Transverse colon (tissue), 4 donors: ENCODE results near the gene RAD23B. TPM values are rescaled to one million over a fixed set of nuclear protein-coding genes. Genes with fewer than 3 reads are reported as not detected.

Experiments used
- DNase-seq: peaks from one replicate; pipeline ENCODE4 v3.0.0-alpha.2; 2019
- H3K27ac ChIP-seq, 4 donors: fragments of 200-600 bp; sonication (generic); 2 replicates each; pipeline ENCODE4 v1.5.1; 2016 to 2018; ENCODE audit warnings: inconsistent platforms in 4 of 4
- H3K27me3 ChIP-seq: fragments of 200-600 bp; sonication (generic); 2 replicates; pipeline ENCODE4 v1.5.1; 2017; ENCODE audit warnings: inconsistent platforms
- H3K36me3 ChIP-seq, 4 donors: fragments of 200-600 bp; sonication (generic); 2 replicates each; pipeline ENCODE4 v1.5.1; 2017 to 2019; ENCODE audit warnings: inconsistent platforms in 4 of 4
- H3K4me1 ChIP-seq, 4 donors: fragments of 200-600 bp; sonication (generic); 2 replicates each; pipeline ENCODE4 v1.5.1; 2017 to 2020; ENCODE audit warnings: inconsistent platforms in 4 of 4
- H3K4me3 ChIP-seq, 4 donors: fragments of 200-600 bp; sonication (generic); 1 replicate in 1 of 4; 2 replicates in 3 of 4; pipeline versions ENCODE4 v1.5.1 to v1.6.1; 2017 to 2019; ENCODE audit warnings: inconsistent platforms in 4 of 4
- H3K9me3 ChIP-seq, 2 donors: fragments of 200-600 bp; sonication (generic); 2 replicates each; pipeline ENCODE4 v1.5.1; 2017 to 2019; ENCODE audit warnings: inconsistent platforms in 2 of 2
- EP300 ChIP-seq: sonication (generic); formaldehyde crosslinking; IDR thresholded peaks from one replicate; pipeline ENCODE4 v1.6.1; 2017; ENCODE audit warnings: antibody characterized with exemption, low read depth
- POLR2A ChIP-seq: fragments of 450-650 bp; IDR thresholded peaks from one replicate; pipeline ENCODE4 v1.6.1; 2016; ENCODE audit warnings: antibody characterized with exemption, mild to moderate bottlenecking, moderate library complexity
- POLR2AphosphoS5 ChIP-seq, 3 donors: sonication (generic); formaldehyde crosslinking; IDR thresholded peaks; one replicate each; pipeline ENCODE4 v1.6.1; 2016; ENCODE audit warnings: antibody characterized with exemption in 3 of 3
- WGBS, 2 donors: methylation state at CpG; one replicate each; pipeline ENCODE4 v1.1.5; 2018; ENCODE audit warnings: low coverage in 1 of 2; 5-methylcytosine and 5-hydroxymethylcytosine counted together
- in situ Hi-C, 4 donors: fragments of 200-750 bp; cut with MboI; loops; one replicate each; pipeline versions ENCODE4 v1.15.0 to v1.15.1; 2017; ENCODE audit warnings: low sequenced_read_pairs in 3 of 4, low pct_ligation_motif_present in 1 of 4, low pct_unique_long_range_greater_than_20kb in 1 of 4
- intact Hi-C: fragments of 100-400 bp; cut with DNase I; formaldehyde crosslinking; loops from one replicate; pipeline ENCODE4 v1.15.1; 2023; ENCODE audit warnings: low total_unique reads
- total RNA-seq, 4 donors: library from RNA; depleted of rRNA; stranded (reverse); fragments of >200 nt; gene quantifications; one replicate each; pipeline ENCODE4 v1.1.0, GENCODE V29; 2016
- TF ChIP-seq, protein P1 (sequence below), 5 experiments: fragments of 200-600 bp in 3 of 5; fragments of 450-650 bp in 2 of 5; sonication (generic) in 3 of 5; IDR thresholded peaks; 1 replicate in 2 of 5; 2 replicates in 3 of 5; pipeline ENCODE4 v1.5.1; 2016 to 2017; ENCODE audit warnings: antibody characterized with exemption in 5 of 5, inconsistent platforms in 3 of 5, mild to moderate bottlenecking in 2 of 5, moderate library complexity in 1 of 5

RAD23B gene
- total RNA-seq, 4 donors from 2014 or later, result 41.8 to 75.2 (median 54.9) TPM

DNA sequence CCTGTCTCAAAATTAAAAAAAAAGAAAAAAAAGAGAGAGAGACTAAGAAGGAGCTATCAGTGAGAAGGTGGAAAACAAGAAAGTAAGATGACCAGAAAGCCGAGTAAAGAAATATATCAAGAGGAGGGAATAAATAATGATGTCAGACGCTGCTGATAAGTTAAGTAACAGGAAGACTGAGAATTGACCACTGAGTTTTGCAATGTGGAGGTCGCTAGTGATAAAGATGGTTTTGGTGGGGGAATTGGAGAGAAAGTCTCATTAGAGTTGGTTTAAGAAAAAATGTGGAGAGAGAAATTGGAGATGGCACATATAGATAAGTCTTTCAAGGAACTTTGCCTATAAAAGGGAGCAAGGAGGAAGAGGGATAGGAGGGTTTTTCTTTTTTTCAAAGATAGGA, 91.9 kb downstream of the RAD23B start:
- H3K9me3 ChIP-seq, result no peaks in the 10 kb centered on the region
- in situ Hi-C loops, result no loop called here
- no peak overlapping the region for H3K27ac ChIP-seq
- intact Hi-C loops, result no loop called here
- TF ChIP-seq, protein P1, sequence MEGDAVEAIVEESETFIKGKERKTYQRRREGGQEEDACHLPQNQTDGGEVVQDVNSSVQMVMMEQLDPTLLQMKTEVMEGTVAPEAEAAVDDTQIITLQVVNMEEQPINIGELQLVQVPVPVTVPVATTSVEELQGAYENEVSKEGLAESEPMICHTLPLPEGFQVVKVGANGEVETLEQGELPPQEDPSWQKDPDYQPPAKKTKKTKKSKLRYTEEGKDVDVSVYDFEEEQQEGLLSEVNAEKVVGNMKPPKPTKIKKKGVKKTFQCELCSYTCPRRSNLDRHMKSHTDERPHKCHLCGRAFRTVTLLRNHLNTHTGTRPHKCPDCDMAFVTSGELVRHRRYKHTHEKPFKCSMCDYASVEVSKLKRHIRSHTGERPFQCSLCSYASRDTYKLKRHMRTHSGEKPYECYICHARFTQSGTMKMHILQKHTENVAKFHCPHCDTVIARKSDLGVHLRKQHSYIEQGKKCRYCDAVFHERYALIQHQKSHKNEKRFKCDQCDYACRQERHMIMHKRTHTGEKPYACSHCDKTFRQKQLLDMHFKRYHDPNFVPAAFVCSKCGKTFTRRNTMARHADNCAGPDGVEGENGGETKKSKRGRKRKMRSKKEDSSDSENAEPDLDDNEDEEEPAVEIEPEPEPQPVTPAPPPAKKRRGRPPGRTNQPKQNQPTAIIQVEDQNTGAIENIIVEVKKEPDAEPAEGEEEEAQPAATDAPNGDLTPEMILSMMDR (IDR thresholded peaks at IDR 0.05), result no peak
- TF ChIP-seq EP300, result no peak
- TF ChIP-seq POLR2AphosphoS5 (IDR thresholded peaks at IDR 0.05), result no peak
- no peak for TF ChIP-seq POLR2A
- 68 to 81% methylated on average over 3 of the region's 3 CpGs for WGBS, 2 donors
- no peaks in the 10 kb centered on the region for H3K36me3 ChIP-seq
- no peaks in the 10 kb centered on the region for H3K4me1 ChIP-seq
- DNase-seq, result no peak
- H3K4me3 ChIP-seq, result no peak overlapping the region
- no peaks in the 10 kb centered on the region for H3K27me3 ChIP-seq

DNA sequence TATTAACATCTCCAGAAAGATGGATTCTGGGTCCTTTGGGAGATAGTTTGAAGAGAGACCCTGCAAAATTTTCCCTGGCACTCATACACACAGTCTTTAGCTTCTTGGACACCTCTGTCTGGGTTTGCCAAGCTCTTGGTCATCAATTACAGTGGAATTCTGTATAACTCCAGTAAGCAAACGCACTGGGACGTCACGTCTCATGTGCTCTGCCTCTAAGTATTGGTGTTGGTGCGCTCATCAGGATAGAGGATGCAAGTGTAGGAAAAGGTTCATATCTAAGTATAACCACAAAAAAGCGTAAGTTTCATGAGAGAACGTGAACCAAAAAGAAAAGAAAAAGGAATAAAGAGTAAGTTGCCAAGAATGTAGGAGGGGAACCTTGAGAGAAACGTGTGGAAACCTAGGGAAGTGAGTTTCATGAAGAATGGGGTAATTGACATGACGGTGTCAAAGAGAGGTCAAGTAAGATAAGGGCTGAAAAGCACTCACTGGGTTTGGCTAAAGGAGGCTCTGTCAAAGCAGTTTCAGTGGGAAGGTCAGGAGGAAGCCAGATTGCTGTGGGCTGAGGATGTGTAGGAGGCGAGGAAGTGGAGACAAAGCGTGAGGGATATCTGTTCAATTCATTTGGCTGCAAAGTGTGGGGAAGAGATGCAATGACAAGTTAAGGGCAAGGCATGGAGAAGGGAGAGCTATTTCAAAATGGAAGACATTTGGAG, 92.7 kb downstream of the RAD23B start:
- Histone ChIP-seq H3K27me3 (no peaks in the 10 kb centered on the region), H3K4me1 (no peaks in the 10 kb centered on the region), H3K36me3 (no peaks in the 10 kb centered on the region), H3K27ac (no peak overlapping the region), H3K4me3 (no peak overlapping the region), H3K9me3 (no peaks in the 10 kb centered on the region)
- no peak for DNase-seq
- intact Hi-C loops (no loop called here), in situ Hi-C loops (no loop called here)
- WGBS, 2 donors, result 49 to 67% methylated on average over 10 of the region's 10 CpGs
- TF ChIP-seq POLR2AphosphoS5 (IDR thresholded peaks at IDR 0.05) (no peak), EP300 (no peak), POLR2A (no peak)
- TF ChIP-seq, protein P1 (IDR thresholded peaks at IDR 0.05), result no peak

DNA sequence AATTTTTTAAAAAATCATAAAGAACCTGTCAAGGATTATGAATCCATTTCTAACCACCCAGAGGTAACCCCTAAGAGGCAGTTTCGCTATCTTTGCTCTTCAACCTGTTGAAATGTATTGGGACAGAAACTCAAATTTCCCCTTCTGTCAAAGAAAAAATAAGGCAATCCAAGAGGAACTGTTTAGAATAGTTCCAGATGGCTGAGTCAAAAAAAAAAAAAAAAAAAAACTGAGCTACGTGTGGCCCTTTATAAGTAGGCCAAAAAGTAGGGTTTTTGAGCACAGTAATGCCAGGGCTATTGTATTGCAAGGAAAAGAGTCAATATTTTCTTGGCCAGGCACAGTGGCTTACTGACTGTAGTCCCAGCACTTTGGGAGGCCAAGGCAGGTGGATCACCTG, 94.9 kb downstream of the RAD23B start:
- no peaks in the 10 kb centered on the region for H3K4me1 ChIP-seq
- H3K9me3 ChIP-seq, result no peaks in the 10 kb centered on the region
- no peaks in the 10 kb centered on the region for H3K27me3 ChIP-seq
- intact Hi-C loops, result no loop called here
- TF ChIP-seq EP300, result no peak
- no peak for TF ChIP-seq POLR2A
- no peak for TF ChIP-seq POLR2AphosphoS5 (IDR thresholded peaks at IDR 0.05)
- no peak overlapping the region for H3K4me3 ChIP-seq
- H3K36me3 ChIP-seq, result no peaks in the 10 kb centered on the region
- no peak overlapping the region for H3K27ac ChIP-seq
- no peak for DNase-seq
- 73 to 75% methylated on average over 2 of the region's 2 CpGs for WGBS, 2 donors
- in situ Hi-C loops, result no loop called here

Other genes starting within 250 kb of the RAD23B start
- 100 to 1,000 TPM; 304 to 861 (median 407) TPM for gene KLF4, start 206.5 kb downstream of the RAD23B start, total RNA-seq